ENCODE data around the gene ARHGAP15. TPM values are rescaled to one million over a fixed set of nuclear protein-coding genes. Genes with fewer than 3 reads are reported as not detected.

ARHGAP15 gene
- total and polyA plus RNA-seq, 3 experiments from 2014 or later = 41.3 to 328 (median 41.4) TPM

GRCh38 chr2:143575340-143575739, 446.1 kb downstream of the ARHGAP15 start:
- Mint-ChIP-seq H3K36me3 (peaks cover 0 to 37% (median 20%) of the 10 kb centered on the region in 3 donors), H3K4me3 (peak overlapping the region in 1 of 7 donors; percentile 3), H3K27ac (peak overlapping the region in 2 of 8 donors; percentile 10 to 42), H3K9me3 (no peaks in the 10 kb centered on the region), H3K4me1 (peaks cover 39 to 66% (median 62%) of the 10 kb centered on the region in 3 donors), H3K27me3 (no peaks in the 10 kb centered on the region)
- ChIA-PET CTCF (no interaction called here), POLR2A (no interaction called here)
- H3K4me3 ChIP-seq (ENCODE audit: low read length) = no peak overlapping the region
- DNase-seq = no peak
- H3K27ac ChIP-seq (ENCODE audit: low read depth, low read length) = no peak overlapping the region
- H3K27me3 ChIP-seq (ENCODE audit: insufficient read depth, low read length, poor library complexity, severe bottlenecking) = no peaks in the 10 kb centered on the region
- no peaks in the 10 kb centered on the region for H3K36me3 ChIP-seq (ENCODE audit: insufficient read depth, low read length)
- no peaks in the 10 kb centered on the region for H3K4me1 ChIP-seq (ENCODE audit: insufficient read depth, low read length)
- H3K9me3 ChIP-seq (ENCODE audit: low read length) = no peaks in the 10 kb centered on the region

- CTCF ChIA-PET = no interaction called here
- Histone ChIP-seq H3K36me3 (ENCODE audit: insufficient read depth, low read length) (no peaks in the 10 kb centered on the region), H3K27ac (ENCODE audit: low read depth, low read length) (no peak overlapping the region), H3K9me3 (ENCODE audit: low read length) (no peaks in the 10 kb centered on the region), H3K27me3 (ENCODE audit: insufficient read depth, low read length, poor library complexity, severe bottlenecking) (no peaks in the 10 kb centered on the region), H3K4me3 (ENCODE audit: low read length) (no peak overlapping the region), H3K4me1 (ENCODE audit: insufficient read depth, low read length) (no peaks in the 10 kb centered on the region)
- no peak for DNase-seq
- no peaks in the 10 kb centered on the region for H3K9me3 Mint-ChIP-seq
- peaks cover 5 to 37% (median 15%) of the 10 kb centered on the region in 3 donors for H3K36me3 Mint-ChIP-seq
- no peak overlapping the region for H3K4me3 Mint-ChIP-seq
- H3K27me3 Mint-ChIP-seq = no peaks in the 10 kb centered on the region
- H3K4me1 Mint-ChIP-seq = peaks cover 52 to 68% (median 66%) of the 10 kb centered on the region in 3 donors
- POLR2A ChIA-PET = no interaction called here
- peak overlapping the region in 3 of 8 donors; percentile 20 to 78 (median 32) for H3K27ac Mint-ChIP-seq
These were observed 448.3 kb downstream of the ARHGAP15 start for GRCh38 chr2:143577489-143577888.

DNA sequence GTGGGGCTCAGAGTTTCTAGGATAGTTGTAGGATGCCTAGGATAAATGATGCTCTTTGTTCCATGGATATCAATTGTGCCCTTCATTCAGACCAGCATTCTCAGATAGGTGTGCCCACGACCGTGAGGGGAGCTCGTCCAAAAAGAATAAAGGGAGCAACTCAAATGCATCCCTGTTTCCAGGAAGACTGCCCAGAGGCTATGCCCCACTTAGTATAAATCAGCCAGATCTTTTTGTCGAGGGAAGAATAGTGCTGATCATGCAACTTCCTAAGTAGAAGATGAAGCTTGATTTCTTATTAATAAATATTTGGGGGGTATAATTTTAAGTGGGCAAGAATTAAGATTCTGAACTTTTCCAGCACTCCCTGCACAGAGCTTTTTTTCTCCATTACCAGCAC, 450.2 kb downstream of the ARHGAP15 start:
- Histone ChIP-seq H3K27me3 (ENCODE audit: insufficient read depth, low read length, poor library complexity, severe bottlenecking) (no peaks in the 10 kb centered on the region), H3K9me3 (ENCODE audit: low read length) (no peaks in the 10 kb centered on the region), H3K27ac (ENCODE audit: low read depth, low read length) (no peak overlapping the region), H3K36me3 (ENCODE audit: insufficient read depth, low read length) (no peaks in the 10 kb centered on the region), H3K4me1 (ENCODE audit: insufficient read depth, low read length) (no peaks in the 10 kb centered on the region), H3K4me3 (ENCODE audit: low read length) (no peak overlapping the region)
- DNase-seq = no peak
- no peaks in the 10 kb centered on the region for H3K9me3 Mint-ChIP-seq
- POLR2A ChIA-PET = no interaction called here
- peaks cover 54 to 72% (median 65%) of the 10 kb centered on the region in 3 donors for H3K4me1 Mint-ChIP-seq
- H3K27me3 Mint-ChIP-seq = no peaks in the 10 kb centered on the region
- peaks cover 17 to 46% (median 18%) of the 10 kb centered on the region in 3 donors for H3K36me3 Mint-ChIP-seq
- H3K4me3 Mint-ChIP-seq = peak overlapping the region in 1 of 7 donors; percentile 23
- H3K27ac Mint-ChIP-seq = peak overlapping the region in 1 of 8 donors; percentile 38
- CTCF ChIA-PET = no interaction called here

GRCh38 chr2:143581134-143581533, 451.9 kb downstream of the ARHGAP15 start:
- peaks cover 19 to 48% (median 23%) of the 10 kb centered on the region in 3 donors for H3K36me3 Mint-ChIP-seq
- peaks cover 45 to 62% (median 53%) of the 10 kb centered on the region in 3 donors for H3K4me1 Mint-ChIP-seq
- CTCF ChIA-PET = no interaction called here
- POLR2A ChIA-PET = interaction anchor here (1.0 kb wide), 1 partner anchor 22 kb away, joined by 4 read pairs; no protein-coding TSS in a partner anchor
- H3K4me3 ChIP-seq (ENCODE audit: low read length) = no peak overlapping the region
- H3K27me3 ChIP-seq (ENCODE audit: insufficient read depth, low read length, poor library complexity, severe bottlenecking) = no peaks in the 10 kb centered on the region
- H3K27ac ChIP-seq (ENCODE audit: low read depth, low read length) = no peak overlapping the region
- no peaks in the 10 kb centered on the region for H3K27me3 Mint-ChIP-seq
- DNase-seq = no peak
- no peak overlapping the region for H3K4me3 Mint-ChIP-seq
- no peaks in the 10 kb centered on the region for H3K36me3 ChIP-seq (ENCODE audit: insufficient read depth, low read length)
- H3K9me3 Mint-ChIP-seq = peaks cover 0 to 4% (median 0%) of the 10 kb centered on the region in 5 donors
- H3K9me3 ChIP-seq (ENCODE audit: low read length) = no peaks in the 10 kb centered on the region
- no peaks in the 10 kb centered on the region for H3K4me1 ChIP-seq (ENCODE audit: insufficient read depth, low read length)
- peak overlapping the region in 3 of 8 donors; percentile 4 to 46 (median 40) for H3K27ac Mint-ChIP-seq

- H3K4me3 ChIP-seq (ENCODE audit: low read length) = no peak overlapping the region
- no peaks in the 10 kb centered on the region for H3K9me3 ChIP-seq (ENCODE audit: low read length)
- H3K36me3 ChIP-seq (ENCODE audit: insufficient read depth, low read length) = no peaks in the 10 kb centered on the region
- no peaks in the 10 kb centered on the region for H3K4me1 ChIP-seq (ENCODE audit: insufficient read depth, low read length)
- H3K27ac ChIP-seq (ENCODE audit: low read depth, low read length) = no peak overlapping the region
- Mint-ChIP-seq H3K27ac (peak overlapping the region in 4 of 8 donors; percentile 5 to 67 (median 28)), H3K9me3 (peaks cover 0 to 4% (median 0%) of the 10 kb centered on the region in 5 donors), H3K36me3 (peaks cover 23 to 48% (median 31%) of the 10 kb centered on the region in 3 donors), H3K4me3 (no peak overlapping the region), H3K4me1 (peaks cover 39 to 60% (median 49%) of the 10 kb centered on the region in 3 donors), H3K27me3 (no peaks in the 10 kb centered on the region)
- CTCF ChIA-PET = interaction anchor here (0.6 kb wide), 1 partner anchor 53 kb away, joined by 3 read pairs; no protein-coding TSS in a partner anchor
- DNase-seq = no peak
- no peaks in the 10 kb centered on the region for H3K27me3 ChIP-seq (ENCODE audit: insufficient read depth, low read length, poor library complexity, severe bottlenecking)
- POLR2A ChIA-PET = no interaction called here
These were observed 453.0 kb downstream of the ARHGAP15 start for GRCh38 chr2:143582046-143582747.

DNA sequence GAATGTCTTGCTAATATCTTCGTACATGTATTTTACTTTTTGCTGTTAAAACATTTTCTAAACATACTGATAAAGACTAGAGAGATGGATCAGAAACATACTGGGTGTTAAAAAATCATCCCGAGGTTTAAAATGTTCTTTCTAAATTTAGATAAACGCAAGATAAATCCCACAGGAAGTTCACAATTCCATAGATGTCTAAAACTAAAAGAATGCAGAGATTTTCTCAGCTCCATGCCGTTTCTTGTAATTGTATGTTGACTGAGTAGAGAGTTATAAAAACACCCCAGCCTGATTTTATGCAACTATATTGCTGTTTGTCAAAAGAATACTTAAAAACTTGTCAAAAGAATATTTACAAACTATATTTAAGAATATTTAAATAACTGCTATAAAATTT, 455.7 kb downstream of the ARHGAP15 start:
- Mint-ChIP-seq H3K27ac (no peak overlapping the region), H3K4me3 (no peak overlapping the region), H3K9me3 (peaks cover 0 to 4% (median 0%) of the 10 kb centered on the region in 5 donors), H3K4me1 (peaks cover 44 to 60% (median 56%) of the 10 kb centered on the region in 3 donors), H3K36me3 (peaks cover 25 to 64% (median 32%) of the 10 kb centered on the region in 3 donors), H3K27me3 (peaks cover 0 to 2% of the 10 kb centered on the region in 2 donors)
- CTCF ChIA-PET = no interaction called here
- no peak overlapping the region for H3K4me3 ChIP-seq (ENCODE audit: low read length)
- no peaks in the 10 kb centered on the region for H3K36me3 ChIP-seq (ENCODE audit: insufficient read depth, low read length)
- POLR2A ChIA-PET = no interaction called here
- no peaks in the 10 kb centered on the region for H3K27me3 ChIP-seq (ENCODE audit: insufficient read depth, low read length, poor library complexity, severe bottlenecking)
- no peak overlapping the region for H3K27ac ChIP-seq (ENCODE audit: low read depth, low read length)
- no peaks in the 10 kb centered on the region for H3K4me1 ChIP-seq (ENCODE audit: insufficient read depth, low read length)
- no peaks in the 10 kb centered on the region for H3K9me3 ChIP-seq (ENCODE audit: low read length)
- DNase-seq = no peak

GRCh38 chr2:143586119-143586518, 456.9 kb downstream of the ARHGAP15 start:
- Mint-ChIP-seq H3K27ac (no peak overlapping the region), H3K4me3 (no peak overlapping the region), H3K9me3 (peaks cover 0 to 4% (median 0%) of the 10 kb centered on the region in 5 donors), H3K27me3 (peaks cover 0 to 2% of the 10 kb centered on the region in 2 donors), H3K36me3 (peaks cover 30 to 64% (median 32%) of the 10 kb centered on the region in 3 donors), H3K4me1 (peaks cover 37 to 59% (median 49%) of the 10 kb centered on the region in 3 donors)
- no peak for DNase-seq
- ChIA-PET POLR2A (no interaction called here), CTCF (no interaction called here)
- Histone ChIP-seq H3K4me1 (ENCODE audit: insufficient read depth, low read length) (no peaks in the 10 kb centered on the region), H3K4me3 (ENCODE audit: low read length) (no peak overlapping the region), H3K36me3 (ENCODE audit: insufficient read depth, low read length) (no peaks in the 10 kb centered on the region), H3K27me3 (ENCODE audit: insufficient read depth, low read length, poor library complexity, severe bottlenecking) (no peaks in the 10 kb centered on the region), H3K27ac (ENCODE audit: low read depth, low read length) (no peak overlapping the region), H3K9me3 (ENCODE audit: low read length) (no peaks in the 10 kb centered on the region)

DNA sequence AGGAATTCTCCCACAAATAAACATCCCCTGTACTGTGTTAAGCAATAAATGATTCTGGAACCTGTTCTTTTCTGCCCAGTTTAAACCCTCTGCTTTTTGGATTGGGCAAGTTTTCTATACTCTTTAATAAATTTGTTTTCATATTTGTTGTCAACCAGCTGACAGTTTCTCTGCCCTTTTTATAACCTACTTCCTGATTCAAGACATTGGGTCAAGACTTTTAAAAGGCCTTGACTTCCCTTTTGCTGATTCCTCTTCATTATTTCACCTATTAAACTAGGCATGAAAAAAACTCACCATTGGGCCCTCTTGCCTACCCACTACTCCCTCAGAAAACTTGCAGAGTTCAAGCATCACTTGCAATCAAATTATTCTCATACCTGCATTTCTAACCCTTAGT, 459.5 kb downstream of the ARHGAP15 start:
- POLR2A ChIA-PET = no interaction called here
- peak overlapping the region in 5 of 8 donors; percentile 0 to 61 (median 22) for H3K27ac Mint-ChIP-seq

More for the DNA sequence above, 459.5 kb downstream of the ARHGAP15 start:
- H3K27me3 ChIP-seq (ENCODE audit: insufficient read depth, low read length, poor library complexity, severe bottlenecking) = no peaks in the 10 kb centered on the region
- Mint-ChIP-seq H3K27me3 (peaks cover 0 to 2% of the 10 kb centered on the region in 2 donors), H3K36me3 (peaks cover 19 to 60% (median 29%) of the 10 kb centered on the region in 3 donors), H3K4me3 (no peak overlapping the region), H3K9me3 (peaks cover 0 to 4% (median 0%) of the 10 kb centered on the region in 5 donors), H3K4me1 (peaks cover 29 to 49% (median 37%) of the 10 kb centered on the region in 3 donors)
- no peaks in the 10 kb centered on the region for H3K9me3 ChIP-seq (ENCODE audit: low read length)
- DNase-seq = no peak
- CTCF ChIA-PET = no interaction called here
- H3K4me1 ChIP-seq (ENCODE audit: insufficient read depth, low read length) = no peaks in the 10 kb centered on the region
- H3K27ac ChIP-seq (ENCODE audit: low read depth, low read length) = no peak overlapping the region
- H3K36me3 ChIP-seq (ENCODE audit: insufficient read depth, low read length) = no peaks in the 10 kb centered on the region
- no peak overlapping the region for H3K4me3 ChIP-seq (ENCODE audit: low read length)

All from CD8-positive, alpha-beta memory T cell (primary cell).